HG03103 (cell line): ENCODE results near the gene FRMD1.
"Not testable (repeated sequence)": the region's sequence is repeated elsewhere in the genome, so short reads cannot be mapped to it uniquely, and the experiment has no call there.

Experiments used
- ATAC-seq: cut with Tn5 transposase; IDR thresholded peaks from one replicate; pipeline ENCODE4 v1.9.1; 2021; ENCODE audit warnings: low read depth; ENCODE audit not compliant: unreplicated experiment

The FRMD1 gene

DNA sequence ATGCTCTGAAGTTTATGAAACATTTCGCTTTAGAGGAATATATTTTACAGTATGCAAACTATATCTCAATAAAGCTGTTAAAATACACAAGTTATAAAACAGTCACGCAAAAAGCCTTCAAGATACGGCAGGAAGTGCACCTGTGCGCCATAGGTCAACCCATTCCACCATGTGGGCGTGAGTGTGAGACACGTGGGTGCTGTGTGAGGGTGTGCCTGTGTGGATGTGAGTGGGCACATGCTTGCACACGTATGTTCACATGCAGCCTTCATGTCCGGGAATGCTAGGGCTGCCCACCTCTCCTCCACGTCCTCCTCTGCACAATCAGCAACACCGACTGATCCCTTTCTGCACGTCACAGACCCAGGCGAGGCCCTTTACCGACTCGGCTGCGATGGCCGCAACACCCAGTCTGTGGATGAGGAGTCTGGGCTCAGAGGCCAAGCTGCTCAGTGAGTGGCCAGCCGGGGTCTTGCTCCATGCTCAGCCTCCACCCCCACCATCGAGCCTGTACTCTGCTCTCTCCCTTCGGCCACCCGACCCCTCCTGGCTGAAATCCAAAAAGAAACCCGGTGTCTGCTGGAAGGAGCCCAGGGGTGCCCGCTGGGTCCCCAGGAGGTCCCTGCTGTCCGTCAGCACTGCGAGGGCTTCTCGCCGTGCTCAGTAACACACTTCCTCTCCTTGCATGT, 3.0 kb upstream of the FRMD1 start:
- no peak for ATAC-seq

DNA sequence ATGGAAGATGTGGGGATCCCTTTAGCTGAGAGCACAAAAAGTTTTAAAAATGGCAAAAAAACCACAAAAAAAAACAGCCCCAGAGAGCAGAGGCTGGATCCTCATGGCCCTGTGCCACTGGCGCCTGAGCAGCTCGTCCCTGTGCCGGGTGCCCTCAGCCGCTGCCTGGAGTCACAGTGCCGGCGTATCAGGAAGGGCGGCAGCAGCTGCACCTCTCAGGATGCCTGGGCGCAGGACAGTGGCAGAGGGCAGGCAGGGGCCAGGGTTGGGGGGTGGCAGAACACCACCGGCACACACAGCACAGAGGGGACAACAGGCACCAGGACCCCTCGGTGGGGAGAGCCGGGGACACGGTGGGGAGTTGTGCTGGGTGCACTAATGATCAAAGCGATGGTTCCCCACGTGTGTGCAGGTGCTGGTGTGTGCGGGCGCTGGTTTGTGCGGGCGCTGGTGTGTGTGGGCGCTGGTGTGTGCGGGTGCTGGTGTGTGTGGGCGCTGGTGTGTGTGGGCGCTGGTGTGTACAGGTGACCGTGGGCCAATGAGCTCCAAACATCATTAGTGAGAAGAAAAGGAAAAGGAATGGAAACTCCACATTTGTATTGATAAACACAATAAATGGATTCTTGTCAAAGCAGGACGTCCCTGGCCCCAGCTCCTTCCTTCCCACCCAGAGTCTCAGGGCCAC, 1.5 kb upstream of the FRMD1 start:
- ATAC-seq, result no peak

GRCh38 chr6:168078175-168078942, 653 bp downstream of the FRMD1 start:
- no peak for ATAC-seq

- ATAC-seq, result not testable (repeated sequence)
Observed at GRCh38 chr6:168077401-168077800, 1.6 kb downstream of the FRMD1 start.

DNA sequence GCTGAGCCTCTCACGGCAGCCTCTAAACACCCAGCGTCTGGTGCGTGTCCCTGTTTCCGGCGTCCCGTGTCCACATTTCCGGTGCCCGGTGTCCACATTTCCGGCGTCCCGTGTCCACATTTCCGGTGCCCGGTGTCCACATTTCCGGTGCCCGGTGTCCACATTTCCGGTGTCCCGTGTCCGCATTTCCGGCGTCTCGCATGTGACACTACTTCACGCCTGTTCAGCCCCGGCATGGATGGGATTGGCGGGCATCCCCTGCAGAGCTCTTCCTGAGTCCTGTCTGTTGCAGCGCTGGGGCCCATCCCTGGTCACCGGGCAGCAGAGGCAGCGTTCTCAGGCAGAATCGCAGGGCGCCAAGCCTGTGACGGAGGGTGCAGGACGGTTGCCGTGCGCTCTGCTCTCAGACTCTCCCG, 3.2 kb downstream of the FRMD1 start:
- ATAC-seq, result no peak

DNA sequence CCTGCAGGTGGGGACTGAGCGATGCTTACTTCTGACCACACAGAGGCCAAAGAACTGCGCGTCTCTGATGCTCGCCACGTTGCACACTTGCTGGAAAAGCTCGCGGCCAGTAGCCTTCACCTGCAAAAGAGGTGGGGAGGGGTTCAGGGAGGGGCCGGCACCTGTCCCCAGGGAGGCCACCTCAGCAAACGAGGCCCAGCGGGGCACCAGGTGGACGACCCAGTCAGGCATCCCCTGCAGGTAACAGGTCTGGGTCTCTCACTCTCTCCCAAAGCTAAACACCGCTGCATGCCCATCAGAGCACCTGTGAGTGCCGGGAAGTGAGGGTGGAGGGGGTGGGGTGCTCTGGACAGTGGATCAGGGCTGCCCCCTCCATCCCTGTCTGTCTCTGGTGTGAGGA, 3.8 kb downstream of the FRMD1 start:
- ATAC-seq, result no peak

DNA sequence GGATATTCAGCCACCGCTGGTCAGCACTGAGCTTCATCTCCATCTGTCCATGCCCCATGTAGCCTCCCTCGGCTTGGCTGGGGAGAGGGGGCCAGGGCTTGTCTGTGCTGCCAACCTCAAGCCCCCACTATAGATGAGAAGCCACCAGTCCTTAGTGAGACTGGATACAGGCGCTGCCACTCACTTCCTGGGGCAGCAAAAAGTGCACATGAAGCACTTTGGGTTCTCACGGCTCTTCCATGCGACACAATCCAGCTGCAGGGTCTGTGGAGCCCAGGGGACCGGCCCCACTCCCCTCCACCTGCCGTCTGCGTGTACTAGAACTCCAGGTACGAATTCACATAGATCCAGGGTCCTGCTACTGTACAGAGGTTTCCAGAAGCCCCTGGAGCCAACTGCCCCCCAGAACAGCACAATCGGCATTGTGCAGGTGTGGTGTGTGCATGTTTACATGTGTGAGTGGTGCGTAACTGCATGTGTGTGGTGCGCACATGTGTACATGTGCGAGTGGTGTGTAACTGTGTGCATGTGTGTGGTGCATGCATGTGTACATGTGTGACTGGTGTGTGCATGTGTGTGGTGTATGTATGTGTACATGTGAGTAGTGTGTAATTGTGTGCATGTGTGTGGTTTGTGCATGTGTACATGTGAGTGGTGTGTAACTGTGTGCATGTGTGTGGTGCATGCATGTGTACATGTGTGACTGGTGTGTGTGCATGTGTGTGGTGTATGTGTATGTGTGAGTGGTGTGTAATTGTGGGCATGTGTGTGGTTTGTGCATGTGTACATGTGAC, 4.9 kb downstream of the FRMD1 start:
- ATAC-seq, result no peak

- ATAC-seq, result no peak
Observed at GRCh38 chr6:168072730-168073129, 6.3 kb downstream of the FRMD1 start.

DNA sequence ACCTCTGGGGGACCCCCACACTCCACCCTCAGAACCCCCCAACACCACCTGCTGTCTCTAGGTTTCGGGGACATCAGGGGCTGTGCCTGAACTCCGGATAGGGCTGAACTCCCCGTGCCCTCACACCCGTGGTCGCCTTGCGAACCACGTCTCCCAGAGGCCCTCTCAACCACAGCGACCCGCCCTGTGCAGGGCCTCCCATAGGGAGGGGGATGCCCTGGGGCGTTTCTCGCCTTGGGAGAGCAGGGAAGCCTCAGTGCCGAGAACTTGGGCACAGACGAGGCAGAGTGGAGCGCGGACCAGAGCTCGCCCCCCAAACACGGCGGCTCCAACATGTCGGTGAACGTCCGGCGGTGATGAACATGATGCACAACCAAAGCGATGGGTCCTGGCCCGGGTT, 6.8 kb downstream of the FRMD1 start:
- ATAC-seq, result no peak

DNA sequence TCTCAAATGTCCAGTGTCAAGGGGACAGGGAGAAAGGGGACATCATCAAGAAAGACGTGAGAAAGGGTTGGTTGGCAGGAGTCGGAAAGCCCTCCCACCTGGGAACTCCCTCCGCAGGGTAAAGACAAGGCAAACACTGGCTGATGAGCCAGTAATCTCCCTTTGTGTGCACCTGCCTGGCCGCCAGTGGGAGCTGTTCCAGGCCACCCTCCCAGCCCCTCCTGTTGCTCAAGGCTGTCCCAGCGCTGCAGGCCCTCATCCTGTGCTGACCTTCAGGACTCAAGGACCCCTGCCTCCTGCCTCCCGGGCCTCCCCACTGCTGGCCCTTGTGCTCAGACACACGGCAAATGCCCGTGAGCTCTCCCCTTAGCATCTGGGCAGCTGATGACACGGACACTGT, 7.4 kb downstream of the FRMD1 start:
- no peak for ATAC-seq

DNA sequence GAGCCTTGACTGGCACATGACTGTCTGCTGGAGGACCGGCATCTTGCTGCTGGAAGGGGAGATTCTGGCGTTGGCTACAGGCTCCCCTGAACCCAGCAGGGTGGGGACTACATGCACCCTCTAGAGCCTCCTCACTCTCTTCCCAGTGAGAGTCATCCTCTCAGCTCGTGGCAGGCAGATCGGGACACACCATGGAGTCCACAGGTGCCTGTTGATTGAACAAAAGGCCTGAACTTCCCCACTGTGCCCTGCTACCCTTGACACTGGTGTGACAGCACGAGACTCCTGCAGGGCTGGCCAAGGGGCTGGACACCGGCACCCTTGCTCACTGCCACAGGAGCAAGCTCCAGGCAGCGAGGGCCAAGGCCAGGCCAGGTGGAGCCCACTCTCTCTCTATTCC, 8.2 kb downstream of the FRMD1 start:
- no peak for ATAC-seq

DNA sequence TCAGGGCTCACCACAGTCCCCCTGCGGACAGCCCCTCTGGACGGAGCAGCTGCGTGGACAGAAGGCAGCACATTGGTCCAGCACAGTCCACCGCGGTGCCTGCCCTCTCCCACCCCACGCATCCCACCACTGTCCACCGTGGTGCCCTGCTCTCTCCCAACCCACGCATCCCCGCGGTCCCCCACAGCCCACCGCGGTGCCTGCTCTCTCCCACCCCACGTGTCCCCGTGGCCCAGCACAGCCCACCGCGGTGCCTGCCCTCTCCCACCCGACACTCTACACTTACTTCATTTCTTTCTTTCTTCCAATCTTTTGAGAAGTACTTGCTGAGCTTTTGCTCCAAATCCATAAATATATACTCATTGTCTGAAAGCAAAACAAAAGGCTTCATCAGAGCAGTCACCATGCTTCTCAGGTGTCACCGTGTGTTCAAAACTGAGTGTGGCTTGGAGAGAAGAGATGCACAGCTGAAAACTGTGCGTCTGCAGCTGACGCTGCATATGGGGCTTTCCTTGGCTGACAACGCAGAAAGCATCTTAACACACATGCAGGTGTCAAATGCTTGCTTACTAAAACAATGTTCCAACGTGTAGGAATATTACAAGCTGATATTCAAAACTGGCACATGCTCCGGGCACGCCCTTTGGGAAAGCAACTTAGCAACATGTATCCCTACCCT, 11.8 kb downstream of the FRMD1 start:
- no peak for ATAC-seq

- no peak for ATAC-seq
Observed at GRCh38 chr6:168064226-168064807, 14.7 kb downstream of the FRMD1 start.

- ATAC-seq, result no peak
Observed at GRCh38 chr6:168063431-168063830, 15.6 kb downstream of the FRMD1 start.

- ATAC-seq, result no peak
Observed at GRCh38 chr6:168062346-168063289, 16.4 kb downstream of the FRMD1 start.

DNA sequence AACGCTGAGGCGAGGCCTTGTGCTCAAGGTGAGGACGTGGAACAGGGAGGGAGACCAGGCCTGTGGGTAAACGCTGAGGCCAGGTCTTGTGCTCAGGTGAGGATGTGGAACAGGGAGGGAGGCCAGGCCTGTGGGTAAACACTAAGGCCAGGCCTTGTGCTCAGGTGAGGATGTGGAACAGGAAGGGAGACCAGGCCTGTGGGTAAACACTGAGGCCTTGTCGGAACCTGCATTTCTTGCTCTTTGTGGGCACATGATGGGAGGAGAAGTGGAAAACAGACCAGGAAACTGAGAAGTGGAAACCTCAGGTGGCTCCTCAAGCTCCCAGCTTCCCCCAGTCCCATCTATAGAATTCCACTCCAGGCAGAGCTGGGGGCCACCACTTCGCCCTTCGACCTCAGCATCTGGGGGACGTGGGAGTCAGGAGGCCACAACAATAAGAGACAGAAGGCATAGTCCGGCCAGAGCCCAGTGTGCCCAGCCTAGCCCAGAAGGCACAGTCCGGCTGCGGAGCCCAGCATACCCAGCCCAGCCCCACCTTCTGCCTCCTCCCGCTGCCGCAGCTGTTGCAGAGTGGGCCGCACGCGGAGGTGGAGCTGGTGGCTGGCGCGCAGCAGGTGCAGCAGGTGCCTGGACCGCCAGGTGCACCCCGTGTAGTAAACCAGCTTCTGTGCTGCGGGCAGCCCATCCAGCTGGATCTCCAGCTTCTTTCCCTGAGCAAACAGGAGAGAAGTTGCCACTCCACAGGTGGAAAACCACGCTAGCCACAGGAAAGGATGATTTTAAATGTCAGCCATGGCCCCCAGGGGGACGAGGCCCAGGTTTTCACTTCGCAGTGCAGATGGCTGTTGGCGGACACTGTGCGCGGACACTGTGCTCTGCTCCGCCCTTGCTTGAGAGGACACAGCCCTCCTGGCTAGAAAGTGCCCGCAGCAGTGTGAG, 17.5 kb downstream of the FRMD1 start:
- ATAC-seq, result no peak

- ATAC-seq, result no peak
Observed at GRCh38 chr6:168060521-168060931, 18.5 kb downstream of the FRMD1 start.
